ENCODE data around the gene ARHGAP42.

ARHGAP42 gene

DNA sequence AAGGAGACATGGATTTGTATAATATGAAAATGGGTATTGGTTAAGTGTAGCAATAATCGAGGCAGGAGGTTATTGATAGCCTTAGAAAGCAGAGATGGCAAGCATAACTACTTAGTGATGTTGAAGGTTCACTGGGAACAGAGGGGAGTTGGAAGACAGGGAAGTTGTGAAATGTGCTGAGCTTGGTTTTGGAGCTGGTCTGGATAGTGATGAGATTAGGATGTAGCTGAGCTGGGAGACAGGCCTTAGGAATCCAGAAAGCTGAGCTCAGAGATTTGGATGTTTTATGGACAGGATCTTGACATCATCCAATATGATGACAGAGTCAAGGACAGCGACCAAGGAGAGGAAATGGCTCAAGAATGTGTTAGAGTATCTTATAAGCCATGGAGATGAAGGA lies 113.1 kb downstream of the ARHGAP42 start:
- no peak for DNase-seq (ENCODE audit: low read depth in 2 of 2)

- no peak for DNase-seq (ENCODE audit: low read depth in 2 of 2)
Measured at GRCh38 chr11:100801225-100801999, 114.3 kb downstream of the ARHGAP42 start.

DNA sequence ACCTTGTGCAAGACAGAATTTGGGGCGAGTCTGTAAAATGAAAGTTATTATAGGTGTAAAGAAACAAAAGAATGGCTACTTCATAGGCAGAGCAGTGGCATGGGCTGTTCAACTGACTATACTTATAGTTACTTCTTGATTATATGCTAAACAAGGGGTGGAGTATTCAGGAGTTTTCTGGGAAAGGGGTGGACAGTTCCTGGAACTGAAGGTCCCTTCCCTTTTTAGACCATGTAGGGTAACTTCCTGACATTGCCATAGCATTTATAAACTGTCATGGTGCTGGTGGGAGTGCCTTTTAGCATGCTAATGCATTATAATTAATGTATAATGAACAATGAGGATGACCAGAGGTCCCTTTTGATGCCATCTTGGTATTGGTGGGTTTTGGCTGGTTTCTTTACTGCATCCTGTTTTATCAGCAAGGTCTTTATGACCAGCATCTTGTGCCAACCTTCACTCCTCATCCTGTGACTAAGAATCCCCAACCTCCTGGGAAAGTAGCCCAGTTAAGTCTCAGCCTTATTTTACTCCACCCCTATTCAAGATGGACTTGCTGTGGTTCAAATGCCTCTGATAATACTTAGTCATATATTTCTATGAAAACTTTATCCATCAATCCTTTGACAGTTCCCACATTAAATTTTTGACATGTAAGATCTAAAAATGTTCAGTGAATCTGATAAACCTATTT lies 118.6 kb downstream of the ARHGAP42 start:
- no peak for DNase-seq (ENCODE audit: low read depth in 2 of 2)

DNA sequence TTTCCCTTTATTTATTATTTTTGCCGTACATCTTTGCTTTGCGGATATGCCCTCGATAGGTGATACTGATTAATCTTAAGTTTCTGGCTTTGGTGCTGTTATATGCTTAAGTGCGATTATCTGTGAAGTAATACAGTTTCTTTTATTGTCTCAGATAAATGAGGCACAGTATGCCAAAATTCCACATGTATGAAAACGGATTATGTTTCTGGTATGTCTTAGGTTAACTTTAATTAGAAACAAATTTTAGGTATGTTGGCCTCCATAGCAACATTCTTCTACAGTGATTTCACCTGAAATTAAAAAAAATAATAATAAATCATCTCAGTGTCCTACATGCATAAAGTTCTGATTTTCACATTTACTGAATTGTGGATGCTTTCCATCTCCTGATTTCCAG lies 119.2 kb downstream of the ARHGAP42 start:
- DNase-seq (ENCODE audit: low read depth in 2 of 2): no peak

- no peak for DNase-seq (ENCODE audit: low read depth in 2 of 2)
Measured at GRCh38 chr11:100808904-100809491, 121.9 kb downstream of the ARHGAP42 start.

DNA sequence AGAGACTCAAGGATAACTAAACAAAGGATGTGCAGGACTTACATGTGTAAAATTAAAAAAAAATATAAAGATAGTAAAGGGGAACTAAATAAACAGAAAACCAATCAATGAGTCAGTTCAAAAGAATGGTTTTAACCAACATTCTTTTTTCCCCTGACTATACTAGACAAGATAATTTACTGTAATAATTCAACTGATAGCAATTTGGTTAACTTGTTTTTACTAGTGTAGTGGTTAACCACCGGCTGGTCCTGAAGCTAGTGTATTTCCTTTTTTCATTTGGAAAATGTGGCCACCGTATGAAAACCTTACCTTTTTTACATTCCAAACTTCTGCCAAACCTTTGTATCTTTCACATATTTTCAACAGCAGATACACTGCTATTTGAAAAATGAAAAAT lies 123.1 kb downstream of the ARHGAP42 start:
- DNase-seq (ENCODE audit: low read depth in 2 of 2): no peak

DNA sequence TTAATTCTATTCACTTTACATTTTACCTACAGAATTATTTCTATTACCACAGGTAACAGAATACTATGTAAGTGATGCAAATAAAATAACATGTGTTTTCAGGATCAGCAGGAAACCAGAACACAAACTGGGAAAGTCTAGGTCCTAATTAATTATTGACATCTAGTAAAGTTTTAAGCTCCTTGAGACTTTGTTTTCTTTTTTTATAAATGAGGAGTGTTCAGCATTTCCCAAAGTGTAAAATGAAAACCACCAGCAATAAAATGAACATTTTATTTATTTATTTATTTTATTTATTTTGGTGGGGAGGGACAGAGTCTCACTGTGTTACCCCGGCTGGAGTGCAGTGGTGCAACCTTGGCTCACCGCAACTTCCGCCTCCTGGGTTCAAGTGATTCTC lies 123.6 kb downstream of the ARHGAP42 start:
- no peak for DNase-seq (ENCODE audit: low read depth in 2 of 2)

DNA sequence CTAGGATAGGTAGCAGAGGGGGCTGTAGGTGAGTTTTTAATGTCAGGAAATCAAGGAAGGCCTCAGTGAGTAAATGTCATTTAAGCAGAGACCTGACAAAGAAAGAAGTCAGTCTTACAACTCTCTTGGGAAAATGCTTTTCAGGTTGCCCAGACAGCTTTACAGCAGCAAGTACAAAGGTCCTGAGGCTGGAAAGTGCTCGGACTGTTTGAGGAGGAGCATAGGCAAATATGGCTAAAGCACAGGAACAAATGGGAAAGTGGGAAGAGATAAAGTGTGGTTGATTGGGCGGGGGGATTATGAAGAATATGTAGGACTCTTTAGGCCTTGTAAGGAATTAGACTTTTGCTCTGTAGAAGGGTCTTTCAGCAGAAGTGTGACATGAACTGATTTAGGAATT lies 125.4 kb downstream of the ARHGAP42 start:
- no peak for DNase-seq (ENCODE audit: low read depth in 2 of 2)

DNA sequence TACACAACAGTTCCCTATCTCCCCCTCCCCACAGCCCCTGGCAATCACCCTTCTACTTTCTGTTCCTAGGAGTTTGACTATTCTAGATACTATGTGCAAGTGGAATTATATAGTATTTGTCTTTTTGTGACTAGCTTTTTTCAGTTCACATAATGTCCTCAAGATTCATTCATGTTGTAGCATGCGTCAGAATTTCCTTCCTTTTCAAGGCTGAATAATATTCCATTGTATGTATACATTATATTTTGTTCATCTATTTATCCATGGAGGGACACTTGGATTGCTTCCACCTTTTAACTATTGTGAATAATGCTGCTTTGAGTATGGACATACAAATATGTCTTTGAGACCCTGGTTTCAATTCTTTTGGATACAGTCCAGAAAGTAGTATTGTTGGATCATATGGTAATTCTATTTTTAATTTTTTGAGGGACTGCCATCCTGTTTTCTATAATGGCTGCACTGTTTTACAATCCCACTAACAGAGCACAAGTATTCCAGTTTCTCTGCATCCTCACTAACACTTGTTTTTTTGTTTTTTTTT lies 128.8 kb downstream of the ARHGAP42 start:
- DNase-seq (ENCODE audit: low read depth in 2 of 2): no peak

DNA sequence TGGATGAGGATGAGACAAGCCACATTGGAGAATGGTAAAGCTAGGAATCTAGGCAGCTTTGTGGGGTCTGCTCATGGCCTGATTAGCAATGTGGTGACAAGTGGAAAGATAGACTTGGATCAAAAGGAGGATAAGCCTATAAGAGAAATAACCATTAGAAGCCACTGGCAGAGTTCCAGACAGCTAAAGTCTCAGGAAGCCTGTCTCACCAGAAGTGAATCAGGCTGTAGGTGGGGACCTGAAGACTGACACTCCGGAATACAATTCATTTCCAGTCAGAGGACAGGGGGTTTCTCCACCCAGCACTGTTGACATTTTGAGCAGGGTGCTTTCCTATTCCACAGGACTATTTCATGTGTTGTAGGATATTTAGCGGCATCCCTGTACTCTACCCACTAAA lies 129.7 kb downstream of the ARHGAP42 start:
- no peak for DNase-seq (ENCODE audit: low read depth in 2 of 2)

GRCh38 chr11:100817620-100818019 lies 130.5 kb downstream of the ARHGAP42 start:
- DNase-seq (ENCODE audit: low read depth in 2 of 2): no peak

DNA sequence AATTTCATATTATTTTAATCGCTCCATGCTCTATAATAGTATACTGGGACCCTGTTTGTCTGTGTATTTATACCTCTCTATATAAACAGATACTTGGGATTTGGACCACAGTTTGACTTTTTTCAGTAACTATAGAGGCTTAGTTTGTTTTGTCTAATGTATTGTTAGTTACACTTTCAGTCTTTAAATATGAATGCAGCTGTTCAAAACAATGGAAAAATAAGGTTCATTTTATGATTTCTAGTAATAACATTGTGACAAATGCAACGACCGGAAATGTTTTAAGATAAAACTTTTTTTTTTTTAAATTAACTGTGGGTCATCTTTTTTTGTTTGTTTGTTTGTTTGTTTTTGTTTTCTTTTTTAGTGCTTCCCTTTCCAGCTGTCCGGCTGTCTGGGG lies 133.5 kb downstream of the ARHGAP42 start:
- DNase-seq (ENCODE audit: low read depth in 2 of 2): no peak

- no peak for DNase-seq (ENCODE audit: low read depth in 2 of 2)
Measured at GRCh38 chr11:100821198-100821597, 134.1 kb downstream of the ARHGAP42 start.

DNA sequence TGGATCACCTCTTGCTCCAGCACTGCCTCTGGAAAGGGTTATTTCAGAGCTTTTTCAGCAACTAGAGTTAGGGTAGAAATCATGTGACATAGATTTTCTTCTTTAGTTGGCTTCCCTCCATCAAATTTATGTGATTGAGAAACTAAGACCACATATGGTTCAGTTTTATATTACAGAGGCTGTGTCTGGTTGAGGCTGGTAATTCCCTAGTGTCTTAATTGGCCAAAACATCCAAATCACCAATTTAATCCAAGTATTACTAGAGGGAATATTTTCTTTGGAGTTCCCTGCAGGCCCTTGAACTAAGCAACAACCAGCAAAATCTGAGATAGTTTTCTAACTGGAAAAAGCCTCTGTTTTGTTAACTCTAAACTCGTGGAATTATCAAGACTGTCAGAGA lies 136.3 kb downstream of the ARHGAP42 start:
- DNase-seq (ENCODE audit: low read depth in 2 of 2): no peak

DNA sequence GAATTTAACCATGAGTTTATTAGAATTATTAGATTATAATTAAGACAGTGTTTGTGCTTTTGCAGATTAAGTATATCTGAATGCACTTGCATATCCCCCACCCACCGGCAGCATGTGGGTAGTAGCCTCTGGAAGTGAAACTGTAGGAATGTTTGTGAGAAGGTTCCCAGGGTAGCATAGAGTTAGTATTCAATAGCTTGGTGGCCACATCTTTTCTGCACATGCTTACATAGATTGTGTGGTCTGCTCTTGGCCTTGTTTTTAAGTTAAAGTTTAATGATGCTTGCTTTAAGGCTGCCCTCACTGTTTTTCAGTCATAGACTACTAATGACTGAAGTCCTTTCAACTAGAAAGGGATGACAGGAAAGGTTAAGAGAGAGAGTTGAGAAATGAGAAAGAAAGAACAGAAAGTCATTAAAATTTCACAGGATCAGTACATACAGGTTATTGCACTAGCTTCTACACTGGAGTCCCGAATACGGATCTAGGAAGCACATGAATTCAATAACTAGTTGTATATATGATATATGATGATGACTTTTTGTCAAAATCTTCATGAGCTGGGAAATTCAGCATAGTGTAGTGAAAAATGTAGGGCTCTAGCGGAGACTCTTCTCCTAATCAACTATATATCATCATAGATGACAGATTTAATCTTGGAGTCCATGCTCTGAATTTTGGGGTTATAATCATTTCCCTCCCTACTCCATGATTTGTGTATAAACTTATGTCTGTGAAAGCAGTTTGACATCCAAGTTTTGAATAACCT lies 137.1 kb downstream of the ARHGAP42 start:
- DNase-seq (ENCODE audit: low read depth in 2 of 2): no peak

DNA sequence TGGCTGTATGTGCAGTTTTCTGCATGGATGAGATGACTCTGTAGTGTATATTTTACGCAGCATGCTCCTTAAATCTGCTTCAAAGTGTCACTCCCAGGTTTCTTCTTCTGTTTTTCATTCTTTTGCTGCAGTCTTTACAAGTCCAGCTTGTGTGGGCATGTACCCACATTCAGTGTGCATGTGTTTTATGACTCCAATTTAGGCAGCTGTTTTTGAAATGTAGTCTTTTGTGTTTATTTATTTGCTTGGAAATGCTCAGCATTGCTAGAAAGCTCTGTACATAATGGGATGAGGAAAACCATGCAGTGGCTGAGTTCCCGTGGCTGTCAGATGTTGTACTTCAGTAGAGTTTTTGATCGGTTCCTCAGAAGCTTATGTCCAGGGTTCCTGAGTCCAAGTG lies 138.5 kb downstream of the ARHGAP42 start:
- DNase-seq (ENCODE audit: low read depth in 2 of 2): no peak

- DNase-seq (ENCODE audit: low read depth in 2 of 2): no peak
Measured at GRCh38 chr11:100827934-100828661, 141.0 kb downstream of the ARHGAP42 start.

DNA sequence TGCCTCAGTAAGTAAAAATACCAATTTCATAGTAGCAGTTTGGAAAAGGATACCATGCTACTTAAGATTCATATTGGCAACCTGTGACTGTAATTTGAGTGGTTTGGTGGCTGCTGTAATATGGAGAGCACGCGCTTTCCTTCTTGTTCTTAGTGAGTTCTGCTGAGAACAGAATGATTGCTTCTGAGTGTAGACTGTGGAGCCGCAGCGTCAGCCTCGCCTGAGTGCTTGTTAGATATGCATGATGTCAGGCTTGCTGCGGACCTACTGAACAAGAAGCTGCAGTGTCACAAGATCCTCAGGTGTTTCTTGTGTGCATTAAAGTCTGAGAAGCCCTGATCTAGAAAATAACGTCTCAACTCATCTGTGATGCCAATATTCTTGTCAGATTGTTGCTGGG lies 143.2 kb downstream of the ARHGAP42 start:
- DNase-seq (ENCODE audit: low read depth in 2 of 2): no peak

DNA sequence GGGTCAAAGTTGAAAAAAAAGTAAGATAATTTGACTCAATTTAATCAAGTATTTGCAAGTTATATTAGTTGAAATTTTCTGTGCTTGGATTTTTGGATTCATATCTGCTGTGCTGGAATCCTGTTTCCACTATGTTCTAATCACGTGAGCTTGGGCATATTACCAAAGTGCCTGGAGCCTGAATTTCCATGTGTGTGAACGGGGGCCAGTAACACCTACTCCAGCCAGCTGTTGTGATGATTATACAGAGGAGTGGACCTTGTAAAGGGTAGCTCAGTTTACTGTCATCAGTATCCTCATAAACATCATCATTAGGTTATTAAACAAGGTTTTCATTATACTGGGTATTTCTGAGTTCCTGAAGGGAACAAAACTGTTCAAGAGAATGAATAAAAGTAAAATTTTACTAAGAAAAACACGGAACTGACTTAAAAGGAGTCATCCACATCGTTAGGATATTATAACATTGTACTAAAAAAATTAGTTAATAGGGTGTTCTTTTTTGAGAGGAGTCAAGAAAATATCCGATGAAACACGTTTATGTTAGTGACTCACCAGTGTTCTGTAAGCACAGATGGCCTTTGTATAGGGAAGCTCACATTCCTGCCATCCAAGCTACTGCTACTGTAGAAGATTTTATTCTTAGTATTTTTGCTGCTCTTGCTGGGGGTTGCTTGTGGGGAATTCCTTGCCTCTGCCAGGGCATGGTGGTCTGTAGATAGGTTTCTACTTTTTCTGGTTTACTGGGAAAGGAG lies 144.1 kb downstream of the ARHGAP42 start:
- DNase-seq (ENCODE audit: low read depth in 2 of 2): no peak

DNA sequence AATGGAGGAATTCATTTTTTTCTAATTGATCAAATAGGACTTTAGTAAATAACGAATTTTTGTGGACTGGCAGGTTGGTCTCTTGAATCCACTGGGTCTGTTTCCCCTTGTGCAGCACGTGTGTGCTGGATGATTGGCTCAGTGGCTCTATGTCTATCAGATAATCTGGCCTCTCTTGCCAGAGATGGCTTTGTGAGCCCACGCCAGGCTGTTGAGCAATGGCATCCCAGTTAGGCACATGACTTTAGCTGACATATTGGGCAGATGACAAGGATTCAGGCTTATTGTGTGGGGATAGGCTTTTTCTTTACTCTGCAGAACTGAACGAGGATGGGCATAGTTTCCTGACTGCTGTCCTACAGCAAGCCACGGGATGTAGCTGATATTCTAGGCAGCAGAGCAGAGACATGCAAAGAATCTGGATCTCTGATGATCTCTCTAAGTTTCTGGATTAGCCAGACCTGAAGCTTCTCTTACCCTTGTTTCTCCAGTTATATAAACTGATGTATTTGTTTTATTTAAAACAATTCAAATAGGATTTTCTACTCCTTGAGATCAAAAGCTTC lies 144.9 kb downstream of the ARHGAP42 start:
- no peak for DNase-seq (ENCODE audit: low read depth in 2 of 2)
